Epithelial cell of esophagus (primary cell): Measurements from ENCODE around the gene FAM53A.

Source experiments
- DNase-seq: peaks from one replicate; pipeline ENCODE4 v3.0.0; 2010; ENCODE audit warnings: low read depth
- H3K4me3 ChIP-seq: 2 replicates; pipeline ENCODE4 v1.5.1; 2011; ENCODE audit warnings: mild to moderate bottlenecking, low read length, control low read depth
- TF ChIP-seq, protein P1 (sequence below): IDR thresholded peaks from 2 replicates; pipeline ENCODE4 v1.5.1; 2011; ENCODE audit warnings: low read depth, mild to moderate bottlenecking, low read length, control low read depth, inconsistent platforms; ENCODE audit not compliant: insufficient read depth; ENCODE audit errors: missing control alignments

FAM53A gene

GRCh38 chr4:1590244-1590643 is 93.9 kb downstream of the FAM53A start:
- TF ChIP-seq, protein P1, sequence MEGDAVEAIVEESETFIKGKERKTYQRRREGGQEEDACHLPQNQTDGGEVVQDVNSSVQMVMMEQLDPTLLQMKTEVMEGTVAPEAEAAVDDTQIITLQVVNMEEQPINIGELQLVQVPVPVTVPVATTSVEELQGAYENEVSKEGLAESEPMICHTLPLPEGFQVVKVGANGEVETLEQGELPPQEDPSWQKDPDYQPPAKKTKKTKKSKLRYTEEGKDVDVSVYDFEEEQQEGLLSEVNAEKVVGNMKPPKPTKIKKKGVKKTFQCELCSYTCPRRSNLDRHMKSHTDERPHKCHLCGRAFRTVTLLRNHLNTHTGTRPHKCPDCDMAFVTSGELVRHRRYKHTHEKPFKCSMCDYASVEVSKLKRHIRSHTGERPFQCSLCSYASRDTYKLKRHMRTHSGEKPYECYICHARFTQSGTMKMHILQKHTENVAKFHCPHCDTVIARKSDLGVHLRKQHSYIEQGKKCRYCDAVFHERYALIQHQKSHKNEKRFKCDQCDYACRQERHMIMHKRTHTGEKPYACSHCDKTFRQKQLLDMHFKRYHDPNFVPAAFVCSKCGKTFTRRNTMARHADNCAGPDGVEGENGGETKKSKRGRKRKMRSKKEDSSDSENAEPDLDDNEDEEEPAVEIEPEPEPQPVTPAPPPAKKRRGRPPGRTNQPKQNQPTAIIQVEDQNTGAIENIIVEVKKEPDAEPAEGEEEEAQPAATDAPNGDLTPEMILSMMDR, result no peak
- H3K4me3 ChIP-seq, result no peak overlapping the region
- no peak for DNase-seq
